ENCODE results near the gene POLDIP3. TPM values are rescaled to one million over a fixed set of nuclear protein-coding genes. Genes with fewer than 3 reads are reported as not detected.

POLDIP3 gene
- total and polyA plus RNA-seq, 2 donors (not counting 3 experiments of a cell fraction or from before 2014, with no cell fraction given) = 29.3 to 60.4 TPM

GRCh38 chr22:42549331-42550060, 65.2 kb downstream of the POLDIP3 start:
- intact Hi-C loops (cut with micrococcal nuclease) (no loop called here), dilution Hi-C loops (cut with MboI; ENCODE audit: extremely low pct_ligation_motif_present, low sequenced_read_pairs) (no loop called here)
- ChIA-PET CTCF (interaction anchor here (1.1 kb wide), 1 partner anchor 37 kb away, joined by 6 read pairs; no protein-coding TSS in a partner anchor), POLR2A (no interaction called here)
- peaks cover 0 to 9% of the 10 kb centered on the region in 2 experiments for H3K27me3 ChIP-seq (ENCODE audit: control insufficient read depth in 2 of 2, insufficient read depth in 2 of 2, low read length in 2 of 2)
- H3K79me2 ChIP-seq (ENCODE audit: control insufficient read depth, insufficient read depth, low read length) = no peaks in the 10 kb centered on the region
- H3K9me1 ChIP-seq (replicated peaks; ENCODE audit: control insufficient read depth, extremely low read depth, insufficient read depth, low read length) = no peaks in the 10 kb centered on the region
- FAIRE-seq = no peak
- TF ChIP-seq MAX (IDR thresholded peaks at IDR 0.05; ENCODE audit: insufficient read depth, insufficient read length) = no peak
- no peak for TF ChIP-seq MYC (IDR thresholded peaks at IDR 0.05; ENCODE audit: low read depth, low read length)
- TF ChIP-seq FOS (IDR thresholded peaks at IDR 0.05; ENCODE audit: borderline replicate concordance, insufficient read depth, low read length) = no peak
- no peak for TF ChIP-seq GATA2 (IDR thresholded peaks at IDR 0.05; ENCODE audit: insufficient read depth, insufficient read length, low read depth, low read length)
- TF ChIP-seq POLR2A (IDR thresholded peaks at IDR 0.05; ENCODE audit: low read depth, low read length) = no peak
- TF ChIP-seq JUN (IDR thresholded peaks at IDR 0.05; ENCODE audit: borderline replicate concordance, insufficient read depth, insufficient read length, low read depth) = no peak
- no peak for TF ChIP-seq CTCF (IDR thresholded peaks at IDR 0.05; ENCODE audit: extremely low read depth in 1 of 2, insufficient read depth in 1 of 2, low read depth in 1 of 2, low read length in 2 of 2)
- TF ChIP-seq EZH2 (IDR thresholded peaks at IDR 0.05; ENCODE audit: borderline replicate concordance, low read depth, low read length, severe bottlenecking) = no peak
- no peak for TF ChIP-seq POLR2AphosphoS5 (IDR thresholded peaks at IDR 0.05; ENCODE audit: insufficient read depth, low read depth, low read length)
- H2AFZ ChIP-seq (ENCODE audit: low read depth, low read length) = no peak overlapping the region
- H3K4me2 ChIP-seq (ENCODE audit: insufficient read depth, low read length) = no peak overlapping the region
- no peaks in the 10 kb centered on the region for H3K36me3 ChIP-seq (ENCODE audit: control insufficient read depth in 2 of 2, extremely low read depth in 1 of 2, insufficient read depth in 2 of 2, low read length in 2 of 2)
- no peak overlapping the region for H3K9ac ChIP-seq (replicated peaks; ENCODE audit: extremely low read depth, insufficient read depth, low read length)
- no peak for DNase-seq (ENCODE audit: low read depth, low spot score)
- no peaks in the 10 kb centered on the region for H3K4me1 ChIP-seq (ENCODE audit: control insufficient read depth, extremely low read depth, insufficient read depth, low read length)
- H3K4me3 ChIP-seq (replicated peaks in 1 of 3; ENCODE audit: insufficient read depth in 1 of 3, low read depth in 1 of 3, low read length in 3 of 3) = no peak overlapping the region
- no peaks in the 10 kb centered on the region for H4K20me1 ChIP-seq (replicated peaks; ENCODE audit: control insufficient read depth, extremely low read depth, insufficient read depth, low read length)
- H3K27ac ChIP-seq (ENCODE audit: insufficient read depth, low read depth, low read length) = no peak overlapping the region
- no peaks in the 10 kb centered on the region for H3K9me3 ChIP-seq (replicated peaks; ENCODE audit: control insufficient read depth, insufficient read depth, low read length)
- BruUV-seq (replicated peaks) = no TSS peak
